Fibroblast of skin of left biceps (primary cell): Measurements from ENCODE around the gene HNRNPA1.
"Not testable (repeated sequence)": the region's sequence is repeated elsewhere in the genome, so short reads cannot be mapped to it uniquely, and the experiment has no call there.

Source experiments
- DNase-seq, 2 experiments: peaks; one replicate each; pipeline ENCODE4 v3.0.0-alpha.2; 2013; ENCODE audit warnings: low read depth in 2 of 2

The HNRNPA1 gene

DNA sequence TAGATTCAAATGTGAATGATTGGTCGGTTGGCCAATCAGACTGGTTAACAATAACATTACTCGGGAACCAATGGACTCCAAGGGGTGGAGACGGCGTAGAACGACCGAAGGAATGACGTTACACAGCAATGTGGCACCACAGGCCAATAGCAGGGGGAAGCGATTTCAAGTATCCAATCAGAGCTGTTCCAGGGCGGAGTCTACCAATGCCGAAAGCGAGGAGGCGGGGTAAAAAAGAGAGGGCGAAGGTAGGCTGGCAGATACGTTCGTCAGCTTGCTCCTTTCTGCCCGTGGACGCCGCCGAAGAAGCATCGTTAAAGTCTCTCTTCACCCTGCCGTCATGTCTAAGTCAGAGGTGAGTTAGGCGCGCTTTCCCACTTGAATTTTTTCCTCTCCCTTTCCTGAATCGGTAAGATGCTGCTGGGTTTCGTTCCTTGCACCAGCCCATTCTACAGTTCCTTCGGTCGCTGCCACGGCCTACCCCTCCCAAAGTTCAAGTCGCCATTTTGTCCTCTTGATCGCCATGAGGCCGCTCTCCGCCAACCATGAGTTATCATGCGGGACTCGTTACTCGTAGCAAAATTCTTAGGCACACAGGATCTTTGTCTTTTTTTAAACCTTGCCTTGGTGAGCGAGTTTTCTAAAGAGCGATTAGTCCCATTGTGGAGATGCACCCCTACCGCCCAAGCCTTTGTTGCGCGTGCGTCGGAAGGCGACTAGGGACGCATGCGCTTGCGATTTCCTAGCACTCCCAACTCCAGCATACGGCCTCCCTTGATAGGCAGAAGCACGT, at the start of gene HNRNPA1:
Gene HNRNPA1, plus strand, starts transcription at position 259 of the 793 bp plus-strand sequence. Its CDS starts 82 bp downstream, at position 341.
- peak; percentile 100 for DNase-seq

DNA sequence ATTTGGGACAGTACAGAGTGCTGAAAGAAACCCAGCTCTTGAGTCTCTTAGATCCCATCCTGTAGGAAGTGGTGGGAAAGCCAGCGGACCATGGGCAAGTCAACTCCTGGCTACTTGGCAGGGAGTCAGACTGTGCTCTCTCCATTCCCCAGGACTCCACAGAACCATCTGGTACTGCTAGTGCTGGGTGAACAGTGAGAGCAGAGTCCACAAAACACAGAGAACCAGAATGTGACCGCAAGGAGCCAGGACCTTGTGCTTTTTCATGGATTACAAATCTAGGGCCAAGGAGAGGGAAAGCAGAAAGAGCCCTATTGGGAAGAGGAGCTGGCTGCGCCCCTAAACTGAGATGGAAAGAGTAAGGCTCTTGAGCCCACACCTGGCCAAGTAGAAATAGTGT, 49.3 kb upstream of the HNRNPA1 start:
- DNase-seq = not testable (repeated sequence)

DNA sequence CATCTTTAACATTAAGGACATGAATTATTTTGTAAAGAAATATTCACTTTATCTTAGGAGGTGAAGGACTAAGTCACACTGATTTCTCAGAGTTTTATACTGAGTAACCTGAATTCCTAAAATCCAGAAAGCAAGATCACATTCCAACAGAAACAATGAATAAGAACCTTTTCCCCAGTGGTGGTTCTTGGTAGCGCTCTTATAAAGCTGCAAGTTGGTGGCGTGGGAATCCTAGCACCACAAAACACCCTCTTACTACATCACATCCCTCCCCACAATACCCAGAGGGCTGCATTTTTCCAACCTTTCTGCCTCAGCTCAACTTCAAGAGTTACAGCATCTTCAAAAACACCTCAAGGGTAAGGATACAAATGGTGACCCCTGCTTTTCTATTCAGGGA, 47.7 kb upstream of the HNRNPA1 start:
- DNase-seq = peak; percentile 31 to 41

DNA sequence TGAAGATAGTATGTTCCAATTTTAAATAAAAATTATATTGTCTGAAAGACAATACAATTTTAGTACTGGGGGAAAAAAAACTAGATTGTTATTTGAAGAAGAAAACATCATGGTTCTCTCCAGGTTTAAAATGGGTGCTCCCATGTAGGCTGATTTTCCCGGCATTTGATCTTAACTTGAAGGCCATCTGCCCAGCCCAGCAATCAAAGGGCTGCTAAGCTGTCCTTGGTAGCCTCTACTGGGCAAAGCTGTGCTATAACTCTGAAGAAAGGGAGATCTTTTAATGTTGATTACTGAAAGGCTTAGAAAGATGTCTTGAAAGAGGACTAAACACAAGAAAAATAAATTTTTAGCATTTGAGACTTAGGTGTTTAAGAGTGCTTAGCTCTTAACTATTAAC, 42.0 kb upstream of the HNRNPA1 start:
- DNase-seq = no peak

DNA sequence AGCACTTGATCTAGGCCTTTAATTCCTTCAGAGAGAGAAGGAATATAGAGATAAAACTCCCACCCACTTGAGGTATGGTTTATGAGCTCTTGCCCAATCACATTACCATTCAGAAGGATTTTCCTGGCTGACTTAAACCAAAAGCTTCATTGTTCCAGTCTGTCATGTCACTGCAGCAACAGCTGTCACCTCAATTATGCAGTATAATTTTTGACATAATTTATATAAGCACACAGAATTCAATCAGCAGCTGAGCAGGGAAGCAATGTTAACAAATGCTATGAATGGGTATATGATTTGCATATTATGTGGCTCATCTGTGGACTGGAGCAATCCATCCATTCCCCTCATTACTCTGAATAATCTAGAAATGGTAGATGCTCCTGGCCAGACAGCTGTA, 40.9 kb upstream of the HNRNPA1 start:
- DNase-seq = no peak

DNA sequence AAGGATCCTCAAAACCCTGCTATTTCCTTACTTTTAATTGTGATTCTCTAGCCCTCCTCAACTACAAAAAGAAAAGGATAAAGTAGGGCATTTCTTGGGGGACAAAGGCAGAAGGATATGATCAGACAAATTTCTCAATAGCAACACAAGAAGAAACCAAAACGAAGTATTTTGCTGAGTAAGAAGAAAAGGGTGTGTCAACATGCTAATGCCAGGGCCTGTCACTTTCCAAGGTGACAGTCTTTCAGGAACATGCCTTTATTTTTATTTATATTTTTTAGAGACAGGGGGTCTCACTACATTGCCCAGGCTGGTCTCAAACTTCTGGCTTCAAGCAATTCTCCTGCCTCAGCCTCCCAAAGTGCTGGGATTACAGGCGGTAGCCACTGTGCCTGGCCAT, 40.4 kb upstream of the HNRNPA1 start:
- DNase-seq = no peak

DNA sequence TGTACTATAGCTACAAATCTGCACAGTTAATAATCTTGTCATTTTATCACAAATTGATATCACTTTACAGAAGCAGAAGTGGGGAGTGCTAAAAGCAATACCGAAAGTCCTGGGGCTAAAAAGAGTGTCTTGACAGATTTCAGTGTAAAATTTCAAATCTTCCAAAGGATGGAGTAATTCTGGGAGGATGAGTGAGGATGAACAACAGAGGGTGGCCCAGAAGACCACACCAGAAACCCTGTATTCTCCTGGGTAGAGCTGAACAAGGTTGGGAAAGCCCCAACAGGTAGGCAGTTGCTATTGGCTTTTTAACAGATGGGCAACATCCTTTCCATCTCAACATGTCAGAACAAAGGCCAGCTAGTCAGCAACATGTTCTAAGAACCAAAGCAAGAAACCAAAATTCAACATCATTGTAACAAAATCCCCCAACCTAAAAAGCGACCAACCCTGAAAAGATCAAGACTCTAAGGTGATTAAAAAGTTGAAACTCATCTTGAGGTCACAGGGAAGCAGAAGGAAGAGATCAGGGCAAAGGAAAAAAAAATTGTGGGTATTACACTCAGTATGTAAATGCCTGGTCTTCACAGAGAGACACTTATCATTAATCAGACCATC, 39.4 kb upstream of the HNRNPA1 start:
- no peak for DNase-seq

DNA sequence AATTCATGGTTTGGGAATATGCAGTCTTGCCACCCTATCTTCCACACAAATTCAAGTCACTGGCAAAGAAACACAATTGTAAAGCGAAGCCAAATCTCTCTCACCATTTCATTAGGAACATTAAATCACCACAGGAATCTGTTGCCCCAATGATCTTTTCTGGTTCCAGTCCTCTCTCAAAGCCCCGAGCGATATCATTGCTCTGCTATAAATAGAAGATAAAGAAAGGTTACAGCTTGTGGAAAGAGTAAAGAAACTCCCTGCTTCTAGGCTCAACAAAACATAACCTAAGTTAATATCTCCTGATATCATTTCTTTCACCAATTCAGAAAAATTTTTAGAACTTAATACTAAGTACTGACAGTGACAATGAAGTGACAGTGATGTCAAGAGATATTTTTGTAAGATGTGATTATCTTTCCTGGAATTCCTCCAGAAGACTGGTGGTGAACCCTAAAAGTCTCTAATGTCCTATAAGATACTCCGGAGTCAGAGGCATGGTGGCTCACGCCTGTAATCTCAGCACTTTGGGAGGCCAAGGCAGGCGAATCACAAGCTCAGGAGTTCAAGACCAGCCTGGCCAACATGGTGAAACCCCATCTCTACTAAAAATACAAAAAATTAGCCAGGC, 34.4 kb upstream of the HNRNPA1 start:
- no peak for DNase-seq

DNA sequence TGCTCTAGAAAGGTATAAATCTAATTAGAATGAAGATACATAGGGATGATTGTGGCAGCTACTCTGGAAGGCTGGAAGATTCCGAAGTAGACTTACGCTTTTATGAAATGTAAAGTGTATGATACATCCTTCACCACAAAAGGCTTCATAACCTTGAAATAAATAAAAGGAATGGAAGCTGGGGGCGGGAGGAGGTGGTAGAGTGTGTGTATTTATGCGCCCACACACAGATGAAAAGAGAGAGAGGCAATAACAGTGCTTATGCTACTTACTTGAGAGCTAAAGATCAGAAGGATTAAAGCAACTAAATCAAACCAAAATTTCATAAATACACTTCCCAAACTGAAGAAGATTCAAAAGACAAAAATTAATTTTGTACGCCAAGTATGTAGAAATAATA, 31.0 kb upstream of the HNRNPA1 start:
- DNase-seq = no peak

DNA sequence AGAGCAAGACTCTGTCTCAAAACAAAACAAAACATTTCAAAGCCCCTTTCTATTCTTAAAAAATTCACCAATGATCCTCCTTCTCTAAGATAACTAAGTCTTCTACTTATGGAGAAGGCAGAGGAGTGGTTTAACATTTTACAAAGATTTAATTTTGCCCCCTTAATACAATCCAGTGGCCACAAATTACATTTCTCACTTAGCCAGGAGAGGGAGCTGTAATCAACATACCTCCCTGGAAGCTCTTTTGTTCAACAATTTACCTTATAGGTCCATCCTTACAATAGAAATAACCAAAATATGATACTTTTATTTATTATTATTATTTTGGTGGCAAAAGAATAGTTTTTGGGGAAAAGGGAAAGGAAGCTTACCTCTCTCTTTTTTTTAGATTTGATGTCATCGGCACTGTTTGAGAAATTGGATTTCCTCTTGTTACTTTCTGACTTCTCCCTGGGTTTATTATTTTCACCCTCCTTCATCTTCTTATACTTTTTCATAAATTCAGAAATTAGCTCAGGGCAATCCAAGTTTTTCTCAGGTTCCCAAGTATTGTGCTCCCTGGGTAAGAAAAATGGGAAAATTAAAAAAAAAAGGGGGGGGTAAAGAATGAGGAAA, 28.8 kb upstream of the HNRNPA1 start:
- no peak for DNase-seq

DNA sequence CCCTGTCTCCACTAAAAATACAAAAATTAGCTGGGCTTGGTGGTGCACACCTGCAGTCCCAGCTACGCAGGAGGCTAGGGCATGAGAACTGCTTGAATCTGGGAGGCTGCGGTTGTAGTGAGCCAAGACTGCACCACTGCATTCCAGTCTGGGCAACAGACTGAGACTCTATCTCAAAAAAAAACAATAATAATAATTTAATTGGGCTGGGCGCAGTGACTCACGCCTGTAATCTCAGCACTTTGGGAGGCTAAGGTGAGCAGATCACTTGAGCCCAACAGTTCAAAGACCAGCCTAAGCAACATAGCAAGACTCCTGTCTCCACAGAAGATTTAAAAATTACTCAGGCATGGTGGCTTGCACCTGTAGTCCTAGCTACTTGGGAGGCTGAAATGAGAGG, 27.3 kb upstream of the HNRNPA1 start:
- no peak for DNase-seq

DNA sequence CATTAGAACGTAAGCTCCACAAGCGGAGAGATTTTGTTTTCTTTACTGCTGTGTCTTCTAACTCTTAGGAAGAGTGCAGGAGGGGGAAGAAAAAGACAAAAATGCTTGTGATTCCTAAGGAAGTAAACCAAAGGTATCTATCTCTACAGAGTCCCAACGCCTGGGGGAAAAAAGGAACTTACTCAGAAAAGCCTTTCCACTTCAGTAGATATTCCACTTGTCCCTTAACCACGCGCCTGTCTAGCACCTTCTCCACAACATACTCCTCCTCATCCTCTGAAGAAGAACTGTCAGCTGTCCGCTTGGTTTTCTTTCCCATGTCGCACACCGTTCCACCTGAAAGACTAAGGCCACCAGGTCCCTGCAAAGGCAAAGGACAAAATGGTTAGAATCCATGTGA, 23.2 kb upstream of the HNRNPA1 start:
- no peak for DNase-seq

DNA sequence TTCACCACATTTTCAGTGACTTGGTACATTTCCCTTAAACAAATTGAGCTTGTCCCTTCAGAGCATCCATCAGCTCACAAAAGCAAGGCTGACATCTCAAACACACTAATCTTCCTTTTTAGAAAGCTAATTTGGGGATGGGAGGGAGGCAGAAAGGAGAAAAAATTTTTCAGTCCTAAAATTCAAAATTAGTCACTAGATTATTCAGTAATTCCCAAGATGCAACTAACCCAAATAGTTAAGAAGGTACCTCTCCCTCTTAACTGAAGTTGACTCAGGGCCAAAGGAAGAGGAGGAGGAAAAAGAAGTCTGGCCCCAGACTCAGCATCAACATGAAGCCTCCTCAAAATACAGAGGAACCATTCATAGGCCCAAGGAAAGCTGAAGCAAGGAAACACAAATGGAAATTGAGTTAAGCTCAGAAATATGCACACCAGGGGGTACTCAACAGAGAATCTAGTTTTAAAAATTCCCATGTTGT, 22.3 kb upstream of the HNRNPA1 start:
- DNase-seq = peak; percentile 36 to 46

DNA sequence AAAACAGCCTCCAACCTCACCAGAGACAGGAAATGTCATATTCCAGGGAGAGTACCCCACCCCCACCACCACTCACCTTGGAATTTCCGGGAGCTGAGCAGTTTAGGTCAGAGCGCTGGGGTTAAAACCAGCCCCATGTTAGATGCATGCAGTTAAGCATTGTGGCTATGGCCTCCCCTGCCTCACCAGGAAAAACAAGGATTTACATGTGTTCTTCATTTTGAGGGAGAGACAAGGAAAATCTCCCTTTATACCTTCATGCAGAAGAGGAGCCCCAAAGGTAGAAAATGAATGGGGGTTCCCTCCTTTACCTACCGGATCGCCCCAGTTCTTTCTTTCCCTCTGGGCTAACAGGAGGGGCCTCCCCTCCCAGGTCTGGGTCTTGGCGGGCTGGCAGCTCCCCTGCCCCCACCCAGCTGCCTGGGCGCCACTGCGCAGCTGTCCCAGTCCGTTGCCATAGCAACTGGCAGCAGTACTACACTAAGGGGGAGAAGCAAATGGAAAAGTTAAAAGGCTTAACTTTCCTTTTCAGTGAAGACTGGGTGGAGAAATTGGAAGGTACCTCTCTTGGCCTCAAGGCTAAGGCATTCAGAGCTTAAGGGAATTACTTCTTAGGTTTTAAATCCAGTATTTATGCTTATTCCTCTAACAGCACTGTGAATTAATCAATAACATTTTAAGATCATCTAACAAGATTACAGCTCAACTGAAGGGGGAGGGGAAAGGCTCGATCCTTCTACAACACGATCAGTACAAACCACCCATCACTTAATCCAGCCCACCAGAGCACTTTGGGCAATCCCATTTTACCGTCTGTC, 21.1 kb upstream of the HNRNPA1 start:
- DNase-seq = peak; percentile 79 to 82

DNA sequence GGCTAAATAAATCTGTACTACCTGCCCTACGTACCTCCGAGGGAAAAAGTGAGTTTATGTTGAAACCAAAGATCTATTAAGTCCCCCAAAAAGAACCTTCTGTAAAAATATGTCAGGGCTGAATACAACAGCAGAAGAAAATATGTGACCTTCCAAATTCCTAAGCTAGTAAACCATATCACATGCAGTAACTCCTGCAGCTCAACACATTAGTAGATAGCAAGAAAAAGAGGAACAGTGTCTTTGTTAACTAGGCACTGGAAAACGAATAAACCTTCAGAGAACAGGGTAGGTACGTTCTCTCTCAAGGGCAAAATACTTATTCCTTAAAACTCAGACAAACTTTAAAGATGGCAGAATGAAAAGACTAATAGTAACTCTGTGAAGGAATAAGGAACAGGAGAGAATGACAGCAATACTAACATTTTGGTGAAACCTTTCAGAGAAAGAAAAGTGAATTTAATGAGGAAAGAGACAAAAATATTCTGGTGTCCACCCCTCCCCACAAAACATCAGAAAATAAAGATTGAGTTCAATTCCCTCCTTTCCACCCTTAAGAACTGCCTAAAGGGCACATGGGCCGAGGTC, 18.6 kb upstream of the HNRNPA1 start:
- DNase-seq = no peak

DNA sequence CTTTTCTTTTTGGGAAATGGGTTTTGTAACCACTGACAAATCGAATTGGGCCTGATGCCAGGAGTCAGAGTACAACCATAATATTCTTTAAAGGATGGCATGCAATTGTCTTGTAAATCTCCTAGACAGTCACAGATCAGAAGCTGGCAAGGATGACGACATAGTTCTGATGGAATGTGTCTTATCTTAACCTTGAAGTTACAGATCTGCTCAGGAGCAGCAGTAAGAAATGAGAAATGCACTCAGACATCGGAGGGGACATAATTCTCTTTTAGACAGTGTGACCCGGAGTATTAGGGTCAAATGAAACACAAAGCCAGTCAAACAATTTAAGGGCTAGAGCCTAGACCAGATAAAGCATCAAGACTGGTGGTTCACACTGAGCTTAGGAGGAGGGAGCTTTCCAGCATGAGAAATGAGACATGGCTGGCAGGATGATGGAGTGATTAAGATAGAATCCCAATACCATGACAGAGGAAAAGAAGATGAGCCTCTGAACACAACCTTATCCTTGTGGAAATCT, 18.1 kb upstream of the HNRNPA1 start:
- no peak for DNase-seq

DNA sequence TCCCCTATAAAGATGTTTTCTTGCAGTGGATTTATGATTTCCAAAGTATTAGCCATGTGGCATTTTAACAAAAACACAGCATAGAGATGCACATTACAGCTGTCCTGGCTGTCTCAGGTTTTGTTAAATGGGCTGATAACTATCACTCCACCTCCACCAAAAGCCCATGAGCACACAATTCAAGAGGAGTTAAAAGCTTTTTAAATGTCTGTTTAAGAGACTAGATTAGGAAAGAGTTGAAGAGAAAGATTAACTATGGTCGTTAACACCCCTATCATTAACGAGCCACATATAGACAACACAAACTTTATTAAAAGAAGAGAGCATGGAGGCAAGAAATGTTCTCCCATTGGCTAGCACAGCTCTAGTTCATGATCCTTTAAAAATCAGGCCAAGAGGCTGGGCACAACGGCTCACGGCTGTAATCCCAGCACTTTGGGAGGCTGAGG, 15.1 kb upstream of the HNRNPA1 start:
- no peak for DNase-seq

DNA sequence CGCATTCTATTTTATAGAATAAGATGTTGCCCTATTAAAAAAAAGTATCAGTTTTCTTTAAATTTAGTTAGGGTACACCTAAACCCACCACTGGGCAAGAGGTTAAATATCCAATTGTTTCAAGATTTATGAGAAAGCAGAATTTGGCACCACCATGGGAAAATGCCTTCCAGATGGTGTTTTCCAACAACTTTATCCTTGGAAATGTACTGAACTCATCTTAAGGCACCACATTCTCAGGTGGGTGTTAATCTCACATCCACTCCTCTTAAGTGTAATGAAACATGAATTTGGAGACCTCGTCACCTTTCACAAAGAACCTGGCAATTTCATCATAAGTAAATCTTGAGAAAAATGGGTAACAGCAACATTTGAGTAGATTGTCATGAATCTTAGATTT, 13.7 kb upstream of the HNRNPA1 start:
- DNase-seq = no peak

DNA sequence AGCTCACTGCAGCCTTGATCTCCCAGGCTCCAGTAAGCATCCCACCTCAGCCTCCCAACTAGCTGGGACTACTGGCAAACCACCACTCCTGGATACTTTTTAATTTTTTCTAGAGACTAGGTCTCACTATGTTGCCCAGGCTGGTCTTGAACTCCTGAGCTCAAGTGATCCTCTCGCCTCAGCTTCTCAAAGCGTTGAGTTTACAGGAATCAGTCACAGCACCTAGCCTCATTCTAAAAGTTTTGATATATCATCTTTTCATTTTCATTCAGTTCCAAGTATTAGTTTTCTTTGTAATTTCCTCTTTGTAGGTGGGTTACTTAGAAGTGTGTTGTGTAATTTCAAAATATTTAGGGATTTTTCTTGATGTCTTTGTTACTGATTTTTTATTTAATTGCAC, 10.2 kb upstream of the HNRNPA1 start:
- no peak for DNase-seq

DNA sequence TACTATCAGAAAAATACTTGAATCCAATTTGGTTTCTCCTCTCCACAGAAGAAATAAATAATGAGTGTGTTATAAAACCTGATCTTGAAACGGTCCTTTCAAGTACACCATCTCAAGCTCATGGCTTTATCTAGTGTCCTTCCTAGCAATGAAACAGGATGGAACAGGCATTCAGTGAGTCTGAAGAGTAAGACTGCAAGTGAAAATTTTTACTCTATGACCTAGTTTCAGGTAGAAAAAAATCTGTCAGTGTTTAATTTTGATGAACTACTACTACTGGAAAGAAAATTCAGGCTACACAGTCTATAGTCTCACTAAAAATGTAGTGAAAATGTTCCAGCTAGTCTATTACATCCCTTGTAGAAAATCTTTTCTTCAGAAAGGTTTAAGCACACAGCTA, 8.3 kb upstream of the HNRNPA1 start:
- no peak for DNase-seq

DNA sequence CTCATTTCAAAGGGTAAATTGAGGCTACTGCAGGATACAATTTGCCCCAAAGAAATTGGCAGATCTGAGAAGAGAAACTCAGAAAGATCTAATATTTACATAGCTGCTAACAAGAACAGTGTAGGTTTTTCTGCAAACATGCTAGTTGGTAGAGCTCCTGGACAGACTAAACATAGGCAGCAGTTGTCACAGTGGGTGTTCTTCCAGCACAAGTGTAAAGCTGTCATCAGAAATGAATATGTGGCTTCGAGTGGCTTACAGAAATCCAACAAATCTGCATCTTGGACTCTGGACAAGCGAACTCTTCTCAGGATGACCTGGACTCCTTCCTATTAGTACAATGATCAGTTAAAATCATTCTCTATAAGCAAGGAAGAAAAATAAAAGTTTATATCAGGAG, 6.5 kb upstream of the HNRNPA1 start:
- no peak for DNase-seq
